ENCODE measurements around the gene CELSR1. TPM values are rescaled to one million over a fixed set of nuclear protein-coding genes. Genes with fewer than 3 reads are reported as not detected.

The CELSR1 gene
- total RNA-seq, 1 experiment from 2014 or later, result 0.06 TPM

GRCh38 chr22:46461566-46462180 lies 75.7 kb downstream of the CELSR1 start:
- no peak for DNase-seq (ENCODE audit: low read depth)

- DNase-seq (ENCODE audit: low read depth), result no peak
Measured at GRCh38 chr22:46460857-46461256, 76.6 kb downstream of the CELSR1 start.

GRCh38 chr22:46459347-46460065 lies 77.9 kb downstream of the CELSR1 start:
- DNase-seq (ENCODE audit: low read depth), result no peak

GRCh38 chr22:46458525-46458924 lies 78.9 kb downstream of the CELSR1 start:
- no peak for DNase-seq (ENCODE audit: low read depth)

GRCh38 chr22:46457502-46458488 lies 79.6 kb downstream of the CELSR1 start:
- peak; percentile 5 for DNase-seq (ENCODE audit: low read depth)

- no peak for DNase-seq (ENCODE audit: low read depth)
Measured at GRCh38 chr22:46456818-46457163, 80.6 kb downstream of the CELSR1 start.

- no peak for DNase-seq (ENCODE audit: low read depth)
Measured at GRCh38 chr22:46455446-46455845, 82.0 kb downstream of the CELSR1 start.

- no peak for DNase-seq (ENCODE audit: low read depth)
Measured at GRCh38 chr22:46454504-46455269, 82.7 kb downstream of the CELSR1 start.

- no peak for DNase-seq (ENCODE audit: low read depth)
Measured at GRCh38 chr22:46453829-46454503, 83.5 kb downstream of the CELSR1 start.

- no peak for DNase-seq (ENCODE audit: low read depth)
Measured at GRCh38 chr22:46453006-46453828, 84.2 kb downstream of the CELSR1 start.

GRCh38 chr22:46452195-46453005 lies 85.0 kb downstream of the CELSR1 start:
- DNase-seq (ENCODE audit: low read depth), result no peak

GRCh38 chr22:46451741-46452140 lies 85.7 kb downstream of the CELSR1 start:
- DNase-seq (ENCODE audit: low read depth), result no peak

GRCh38 chr22:46450931-46451561 lies 86.4 kb downstream of the CELSR1 start:
- DNase-seq (ENCODE audit: low read depth), result no peak

GRCh38 chr22:46449974-46450745 lies 87.3 kb downstream of the CELSR1 start:
- no peak for DNase-seq (ENCODE audit: low read depth)

GRCh38 chr22:46449116-46449691 lies 88.2 kb downstream of the CELSR1 start:
- no peak for DNase-seq (ENCODE audit: low read depth)

- DNase-seq (ENCODE audit: low read depth), result no peak
Measured at GRCh38 chr22:46448333-46448732, 89.1 kb downstream of the CELSR1 start.

- no peak for DNase-seq (ENCODE audit: low read depth)
Measured at GRCh38 chr22:46447906-46448305, 89.5 kb downstream of the CELSR1 start.

Measured in LHCN-M2 (cell line).